Erythroblast (primary cell): Measurements from ENCODE around the gene RCC1.

Experiments
- GATA1 ChIP-seq: IDR thresholded peaks from 2 replicates; pipeline ENCODE4 v1.6.1; 2011; ENCODE audit warnings: low read depth, mild to moderate bottlenecking, control low read depth, low read length, moderate library complexity
- POLR2A ChIP-seq: IDR thresholded peaks from 2 replicates; pipeline ENCODE4 v1.6.1; 2011; ENCODE audit warnings: mild to moderate bottlenecking, low read length

DNA sequence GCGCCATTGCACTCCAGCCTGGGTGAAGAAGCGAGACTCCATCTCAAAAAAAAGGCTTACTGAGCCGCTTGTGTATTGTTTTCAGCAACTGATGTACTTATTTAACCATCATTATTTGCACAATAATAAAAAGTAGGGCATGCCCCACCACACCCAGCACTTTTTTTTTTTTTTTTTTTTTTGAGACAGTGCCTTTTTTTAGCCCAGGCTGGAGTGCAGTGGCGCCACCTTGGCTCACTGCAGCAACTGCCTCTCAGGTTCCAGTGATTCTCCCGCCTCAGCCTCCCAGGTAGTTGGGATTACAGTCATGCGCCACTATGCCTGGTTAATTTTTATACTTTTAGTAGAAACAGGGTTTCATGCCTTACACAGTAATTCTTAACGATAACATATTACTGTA is 34.8 kb downstream of the RCC1 start:
- TF ChIP-seq POLR2A (no peak), GATA1 (no peak)
